Karpas-422 (cell line): ENCODE data around the gene DNASE1L2. TPM values are rescaled to one million over a fixed set of nuclear protein-coding genes. Genes with fewer than 3 reads are reported as not detected.

Experiments used
- DNase-seq: peaks from one replicate; pipeline ENCODE4 v3.0.0-alpha.2; 2015
- H2AFZ ChIP-seq: fragments of 200-600 bp; sonication (generic); 2 replicates; pipeline ENCODE4 v1.6.1; 2014; ENCODE audit warnings: antibody characterized with exemption, low read length, mixed read lengths
- H3K27ac ChIP-seq: fragments of 200-600 bp; sonication (generic); 2 replicates; pipeline ENCODE4 v1.5.1; 2014; ENCODE audit warnings: mild to moderate bottlenecking, low read length, moderate library complexity
- H3K27me3 ChIP-seq: fragments of 200-600 bp; sonication (generic); 2 replicates; pipeline ENCODE4 v1.6.1; 2014; ENCODE audit warnings: low read length, mixed read lengths
- H3K36me3 ChIP-seq: fragments of 200-600 bp; sonication (generic); 2 replicates; pipeline ENCODE4 v1.6.1; 2014; ENCODE audit warnings: low read length, mixed read lengths; ENCODE audit not compliant: insufficient read depth
- H3K4me1 ChIP-seq: fragments of 200-600 bp; sonication (generic); 2 replicates; pipeline ENCODE4 v1.6.1; 2014; ENCODE audit warnings: mild to moderate bottlenecking, low read length, mixed read lengths
- H3K4me2 ChIP-seq: fragments of 200-600 bp; sonication (generic); 2 replicates; pipeline ENCODE4 v1.6.1; 2014; ENCODE audit warnings: low read length, low read depth, mild to moderate bottlenecking; ENCODE audit not compliant: poor library complexity, severe bottlenecking
- H3K4me3 ChIP-seq: fragments of 200-600 bp; sonication (generic); 2 replicates; pipeline ENCODE4 v1.5.1; 2014; ENCODE audit warnings: mild to moderate bottlenecking, antibody characterized with exemption, low read length, mixed read lengths
- H3K79me2 ChIP-seq: fragments of 200-600 bp; sonication (generic); 2 replicates; pipeline ENCODE4 v1.6.1; 2014; ENCODE audit warnings: mild to moderate bottlenecking, low read length, mixed read lengths
- H3K9ac ChIP-seq: fragments of 200-600 bp; sonication (generic); 2 replicates; pipeline ENCODE4 v1.6.0; 2014; ENCODE audit warnings: low read length
- H3K9me2 ChIP-seq: fragments of 200-600 bp; sonication (generic), shearing (Covaris generic); replicated peaks from 2 replicates; pipeline ENCODE4 v1.6.0; 2014; ENCODE audit warnings: mild to moderate bottlenecking, low read length, moderate library complexity; ENCODE audit not compliant: insufficient read depth
- H3K9me3 ChIP-seq: fragments of 300-700, 200-600 bp; sonication (generic); 2 replicates; pipeline ENCODE4 v1.6.1; 2014; ENCODE audit warnings: low read length, mixed read lengths
- H4K20me1 ChIP-seq: fragments of 200-600 bp; sonication (generic); 2 replicates; pipeline ENCODE4 v1.6.1; 2014; ENCODE audit warnings: mild to moderate bottlenecking, antibody characterized with exemption, low read length, low read depth; ENCODE audit not compliant: insufficient read depth
- total RNA-seq: library from RNA; depleted of rRNA; stranded (reverse); fragments of >200 nt; shearing (Covaris generic); gene quantifications from 2 replicates; pipeline ENCODE4 v1.2.3, GENCODE V29; 2014; ENCODE audit warnings: low replicate concordance

Gene DNASE1L2
- total RNA-seq, 1 experiment from 2014 or later: 0.78 TPM

DNA sequence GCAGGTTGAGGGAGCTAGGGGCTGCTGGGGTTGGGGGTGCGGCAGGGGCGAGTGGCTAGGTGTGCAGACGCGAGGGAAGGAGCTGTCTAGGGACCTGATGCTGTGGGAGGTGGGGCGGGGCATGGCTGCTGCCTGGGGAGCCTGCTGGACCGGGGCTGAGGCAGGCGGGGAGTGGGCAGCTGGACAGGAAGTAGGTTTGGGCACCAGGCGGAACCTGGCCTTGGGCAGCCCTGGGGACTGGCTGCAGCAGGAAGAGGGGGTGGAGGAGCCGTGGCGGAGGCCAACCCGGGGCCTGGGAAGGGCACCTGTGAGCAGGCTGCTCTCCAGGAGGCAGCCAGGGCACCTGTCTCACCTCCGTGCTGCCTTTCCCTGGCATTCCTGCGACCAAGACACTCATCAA is 5.9 kb upstream of the DNASE1L2 start:
- Histone ChIP-seq H2AFZ (no peak overlapping the region), H3K9ac (no peak overlapping the region), H3K27ac (no peak overlapping the region), H3K79me2 (peaks cover 27% of the 10 kb centered on the region), H3K9me2 (no peaks in the 10 kb centered on the region), H3K4me3 (no peak overlapping the region), H3K9me3 (no peaks in the 10 kb centered on the region), H4K20me1 (0 out of 2 replicates have a peak, but pooled peaks cover 19% of the 10 kb centered on the region), H3K27me3 (no peaks in the 10 kb centered on the region), H3K4me2 (no peak overlapping the region), H3K4me1 (no peaks in the 10 kb centered on the region; the same call in 1 of the 2 replicates), H3K36me3 (no peaks in the 10 kb centered on the region; the same call in 1 of the 2 replicates)
- no peak for DNase-seq

GRCh38 chr16:2231016-2231931 is 5.0 kb upstream of the DNASE1L2 start:
- H3K9me3 ChIP-seq: no peaks in the 10 kb centered on the region
- DNase-seq: no peak
- H3K9ac ChIP-seq: no peak overlapping the region
- H3K4me3 ChIP-seq: no peak overlapping the region
- H4K20me1 ChIP-seq: 0 out of 2 replicates have a peak, but pooled peaks cover 17% of the 10 kb centered on the region
- H3K36me3 ChIP-seq: no peaks in the 10 kb centered on the region; the same call in 1 of the 2 replicates
- H3K79me2 ChIP-seq: peaks cover 18% of the 10 kb centered on the region
- H3K27me3 ChIP-seq: no peaks in the 10 kb centered on the region
- H2AFZ ChIP-seq: no peak overlapping the region
- H3K27ac ChIP-seq: no peak overlapping the region
- no peak overlapping the region for H3K4me2 ChIP-seq
- H3K4me1 ChIP-seq: no peaks in the 10 kb centered on the region
- no peaks in the 10 kb centered on the region for H3K9me2 ChIP-seq

GRCh38 chr16:2232094-2232990 is 3.9 kb upstream of the DNASE1L2 start:
- Histone ChIP-seq H3K79me2 (peaks cover 9% of the 10 kb centered on the region), H3K9ac (no peak overlapping the region), H3K27me3 (no peaks in the 10 kb centered on the region), H3K9me2 (no peaks in the 10 kb centered on the region), H3K4me3 (no peak overlapping the region), H4K20me1 (0 out of 2 replicates have a peak, but pooled peaks cover 11% of the 10 kb centered on the region), H3K4me1 (no peaks in the 10 kb centered on the region), H2AFZ (no peak overlapping the region), H3K27ac (no peak overlapping the region), H3K36me3 (no peaks in the 10 kb centered on the region; the same call in 1 of the 2 replicates), H3K4me2 (no peak overlapping the region), H3K9me3 (no peaks in the 10 kb centered on the region)
- no peak for DNase-seq

- peaks cover 1% of the 10 kb centered on the region; the same call in 1 of the 2 replicates for H3K79me2 ChIP-seq
- H3K36me3 ChIP-seq: no peaks in the 10 kb centered on the region; the same call in 1 of the 2 replicates
- no peak for DNase-seq
- H3K27me3 ChIP-seq: no peaks in the 10 kb centered on the region
- no peaks in the 10 kb centered on the region for H3K4me1 ChIP-seq
- 0 out of 2 replicates have a peak, but pooled peaks cover 7% of the 10 kb centered on the region for H4K20me1 ChIP-seq
- no peak overlapping the region for H3K9ac ChIP-seq
- H3K27ac ChIP-seq: no peak overlapping the region
- no peak overlapping the region for H3K4me2 ChIP-seq
- no peaks in the 10 kb centered on the region for H3K9me3 ChIP-seq
- no peak overlapping the region for H2AFZ ChIP-seq
- no peaks in the 10 kb centered on the region for H3K9me2 ChIP-seq
- no peak overlapping the region for H3K4me3 ChIP-seq
Observed at GRCh38 chr16:2233046-2233775, 3.0 kb upstream of the DNASE1L2 start.

DNA sequence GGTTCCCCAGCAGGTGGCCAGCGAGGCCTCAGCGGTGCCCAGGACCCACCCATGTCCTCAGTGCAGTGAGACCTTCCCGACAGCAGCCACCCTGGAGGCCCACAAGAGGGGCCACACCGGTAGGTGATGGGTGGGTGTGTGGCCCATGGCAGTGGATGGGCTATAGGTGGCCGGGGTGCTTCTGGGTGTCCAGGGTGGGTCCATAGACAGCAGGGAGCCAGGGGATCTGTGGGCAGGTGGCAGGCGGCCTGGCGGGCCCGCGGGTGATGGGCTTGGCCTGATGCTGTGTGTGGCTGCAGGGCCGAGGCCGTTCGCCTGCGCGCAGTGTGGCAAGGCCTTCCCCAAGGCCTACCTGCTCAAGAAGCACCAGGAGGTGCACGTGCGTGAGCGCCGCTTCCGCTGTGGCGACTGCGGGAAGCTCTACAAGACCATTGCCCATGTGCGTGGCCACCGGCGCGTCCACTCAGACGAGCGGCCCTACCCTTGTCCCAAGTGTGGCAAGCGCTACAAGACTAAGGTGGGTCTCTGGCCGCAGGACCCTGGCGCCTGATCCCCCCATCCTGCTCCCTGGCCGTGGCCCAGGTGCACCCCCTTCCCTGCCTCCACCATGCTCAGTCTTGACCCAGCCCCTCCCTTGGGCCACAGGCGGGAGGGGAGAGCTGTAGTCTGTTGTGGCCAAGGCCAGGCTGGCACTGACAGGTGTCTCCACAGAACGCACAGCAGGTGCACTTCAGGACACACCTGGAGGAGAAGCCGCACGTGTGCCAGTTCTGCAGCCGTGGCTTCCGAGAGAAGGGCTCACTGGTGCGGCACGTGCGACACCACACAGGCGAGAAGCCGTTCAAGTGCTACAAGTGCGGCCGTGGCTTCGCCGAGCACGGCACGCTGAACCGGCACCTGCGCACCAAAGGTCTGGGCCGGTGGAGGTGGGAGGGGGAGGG is 2.1 kb upstream of the DNASE1L2 start:
- Histone ChIP-seq H3K79me2 (no peaks in the 10 kb centered on the region), H3K9me3 (no peaks in the 10 kb centered on the region), H3K9ac (no peak overlapping the region), H3K4me1 (no peaks in the 10 kb centered on the region), H3K4me3 (no peak overlapping the region), H3K36me3 (no peaks in the 10 kb centered on the region; the same call in 1 of the 2 replicates), H4K20me1 (0 out of 2 replicates have a peak, but pooled peaks cover 3% of the 10 kb centered on the region), H3K4me2 (no peak overlapping the region), H3K27ac (no peak overlapping the region), H2AFZ (no peak overlapping the region), H3K9me2 (no peaks in the 10 kb centered on the region), H3K27me3 (no peaks in the 10 kb centered on the region)
- DNase-seq: no peak

DNA sequence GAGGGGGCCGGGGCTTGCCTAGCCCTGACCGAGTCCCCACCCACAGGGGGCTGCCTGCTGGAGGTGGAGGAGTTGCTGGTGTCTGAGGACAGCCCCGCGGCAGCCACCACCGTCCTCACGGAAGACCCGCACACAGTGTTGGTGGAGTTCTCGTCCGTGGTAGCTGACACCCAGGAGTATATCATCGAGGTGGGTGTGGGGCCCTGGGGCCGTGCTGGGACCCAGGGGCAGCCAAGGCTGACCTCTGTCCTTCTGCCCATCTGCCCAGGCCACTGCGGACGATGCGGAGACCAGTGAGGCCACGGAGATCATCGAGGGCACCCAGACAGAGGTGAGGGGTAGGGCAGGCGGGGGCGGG is 1.5 kb upstream of the DNASE1L2 start:
- Histone ChIP-seq H3K4me2 (no peak overlapping the region), H3K36me3 (no peaks in the 10 kb centered on the region; the same call in 1 of the 2 replicates)
- DNase-seq: no peak

GRCh38 chr16:2235234-2235651 is 1.0 kb upstream of the DNASE1L2 start:
- Histone ChIP-seq H2AFZ (no peak overlapping the region), H4K20me1 (0 out of 2 replicates have a peak, but pooled peaks cover 3% of the 10 kb centered on the region), H3K27ac (no peak overlapping the region), H3K4me1 (no peaks in the 10 kb centered on the region), H3K36me3 (no peaks in the 10 kb centered on the region; the same call in 1 of the 2 replicates), H3K79me2 (no peaks in the 10 kb centered on the region), H3K9me3 (no peaks in the 10 kb centered on the region), H3K9ac (no peak overlapping the region), H3K4me3 (no peak overlapping the region), H3K4me2 (no peak overlapping the region), H3K9me2 (no peaks in the 10 kb centered on the region), H3K27me3 (no peaks in the 10 kb centered on the region)
- no peak for DNase-seq

More for the DNA sequence above, 1.5 kb upstream of the DNASE1L2 start:
- no peaks in the 10 kb centered on the region for H3K27me3 ChIP-seq
- H3K9ac ChIP-seq: no peak overlapping the region
- 0 out of 2 replicates have a peak, but pooled peaks cover 3% of the 10 kb centered on the region for H4K20me1 ChIP-seq
- no peaks in the 10 kb centered on the region for H3K79me2 ChIP-seq
- no peaks in the 10 kb centered on the region for H3K4me1 ChIP-seq
- no peaks in the 10 kb centered on the region for H3K9me3 ChIP-seq
- no peak overlapping the region for H3K27ac ChIP-seq
- no peak overlapping the region for H3K4me3 ChIP-seq
- no peaks in the 10 kb centered on the region for H3K9me2 ChIP-seq
- no peak overlapping the region for H2AFZ ChIP-seq
